ENCODE data around the gene NFE2L1. TPM values are rescaled to one million over a fixed set of nuclear protein-coding genes. Genes with fewer than 3 reads are reported as not detected.
A peak's percentile ranks its signal among the peaks of the same experiment; 100 is the strongest.
"Not testable (repeated sequence)": the region's sequence is repeated elsewhere in the genome, so short reads cannot be mapped to it uniquely, and the experiment has no call there.

Gene NFE2L1
- total RNA-seq, 1 donor from 2014 or later = 775 TPM

DNA sequence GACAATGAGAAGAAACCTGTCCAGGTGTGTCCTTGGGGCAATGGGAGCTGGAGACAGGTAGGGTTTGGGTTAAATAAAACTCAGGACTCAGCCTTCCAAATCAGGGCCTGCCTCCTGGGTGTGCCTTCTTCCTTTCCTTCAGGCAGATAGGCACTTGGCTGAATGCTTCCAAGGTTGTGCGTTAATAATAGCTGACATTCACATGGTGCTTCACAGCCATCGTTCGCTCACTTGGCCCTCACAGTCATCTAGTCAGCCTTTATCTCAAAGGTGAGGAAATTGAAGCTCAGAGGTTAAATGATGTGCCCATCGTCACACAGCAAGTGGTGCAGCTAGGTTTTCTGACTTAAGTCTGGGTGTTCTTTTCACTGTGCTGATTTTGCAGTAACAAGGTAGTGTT lies 9.5 kb downstream of the NFE2L1 start:
- DNase-seq (ENCODE audit: missing footprints) (no peak), ATAC-seq (no peak)
- intact Hi-C loops (cut with DNase I) = no loop called here

DNA sequence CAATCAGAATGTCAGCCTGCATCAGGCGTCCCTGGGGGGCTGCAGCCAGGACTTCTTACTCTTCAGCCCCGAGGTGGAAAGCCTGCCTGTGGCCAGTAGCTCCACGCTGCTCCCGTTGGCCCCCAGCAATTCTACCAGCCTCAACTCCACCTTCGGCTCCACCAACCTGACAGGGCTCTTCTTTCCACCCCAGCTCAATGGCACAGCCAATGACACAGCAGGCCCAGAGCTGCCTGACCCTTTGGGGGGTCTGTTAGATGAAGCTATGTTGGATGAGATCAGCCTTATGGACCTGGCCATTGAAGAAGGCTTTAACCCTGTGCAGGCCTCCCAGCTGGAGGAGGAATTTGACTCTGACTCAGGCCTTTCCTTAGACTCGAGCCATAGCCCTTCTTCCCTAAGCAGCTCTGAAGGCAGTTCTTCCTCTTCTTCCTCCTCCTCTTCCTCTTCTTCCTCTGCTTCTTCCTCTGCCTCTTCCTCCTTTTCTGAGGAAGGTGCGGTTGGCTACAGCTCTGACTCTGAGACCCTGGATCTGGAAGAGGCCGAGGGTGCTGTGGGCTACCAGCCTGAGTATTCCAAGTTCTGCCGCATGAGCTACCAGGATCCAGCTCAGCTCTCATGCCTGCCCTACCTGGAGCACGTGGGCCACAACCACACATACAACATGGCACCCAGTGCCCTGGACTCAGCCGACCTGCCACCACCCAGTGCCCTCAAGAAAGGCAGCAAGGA lies 10.4 kb downstream of the NFE2L1 start:
- DNase-seq (ENCODE audit: missing footprints) = no peak
- ATAC-seq = no peak
- intact Hi-C loops (cut with DNase I) = no loop called here

DNA sequence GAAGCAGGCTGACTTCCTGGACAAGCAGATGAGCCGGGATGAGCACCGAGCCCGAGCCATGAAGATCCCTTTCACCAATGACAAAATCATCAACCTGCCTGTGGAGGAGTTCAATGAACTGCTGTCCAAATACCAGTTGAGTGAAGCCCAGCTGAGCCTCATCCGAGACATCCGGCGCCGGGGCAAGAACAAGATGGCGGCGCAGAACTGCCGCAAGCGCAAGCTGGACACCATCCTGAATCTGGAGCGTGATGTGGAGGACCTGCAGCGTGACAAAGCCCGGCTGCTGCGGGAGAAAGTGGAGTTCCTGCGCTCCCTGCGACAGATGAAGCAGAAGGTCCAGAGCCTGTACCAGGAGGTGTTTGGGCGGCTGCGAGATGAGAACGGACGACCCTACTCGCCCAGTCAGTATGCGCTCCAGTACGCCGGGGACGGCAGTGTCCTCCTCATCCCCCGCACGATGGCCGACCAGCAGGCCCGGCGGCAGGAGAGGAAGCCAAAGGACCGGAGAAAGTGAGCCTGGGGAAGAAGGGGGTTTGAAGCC lies 11.0 kb downstream of the NFE2L1 start:
- intact Hi-C loops (cut with DNase I) = no loop called here
- ATAC-seq (no peak), DNase-seq (ENCODE audit: missing footprints) (no peak)

DNA sequence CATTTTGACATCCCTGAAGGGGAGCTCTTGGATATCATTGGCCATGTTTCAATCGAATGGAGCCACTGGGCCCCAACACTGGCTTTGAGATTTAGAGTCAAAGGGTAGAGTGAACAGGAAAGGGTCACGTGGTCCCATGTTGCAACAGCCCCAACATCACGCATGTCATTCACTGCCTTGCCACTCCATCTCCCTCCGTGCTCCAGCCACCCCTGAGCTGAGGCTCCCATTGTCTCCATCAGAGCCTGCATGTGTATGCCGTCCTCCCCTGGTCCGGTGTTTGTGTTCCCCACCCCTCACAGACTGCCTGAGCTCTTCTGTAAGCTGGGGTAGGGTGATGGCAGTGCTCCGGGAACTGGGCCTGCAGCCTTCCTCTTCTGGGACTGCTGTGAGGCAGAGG lies 12.1 kb downstream of the NFE2L1 start:
- DNase-seq (ENCODE audit: missing footprints) = no peak
- no peak for ATAC-seq
- intact Hi-C loops (cut with DNase I) = no loop called here

DNA sequence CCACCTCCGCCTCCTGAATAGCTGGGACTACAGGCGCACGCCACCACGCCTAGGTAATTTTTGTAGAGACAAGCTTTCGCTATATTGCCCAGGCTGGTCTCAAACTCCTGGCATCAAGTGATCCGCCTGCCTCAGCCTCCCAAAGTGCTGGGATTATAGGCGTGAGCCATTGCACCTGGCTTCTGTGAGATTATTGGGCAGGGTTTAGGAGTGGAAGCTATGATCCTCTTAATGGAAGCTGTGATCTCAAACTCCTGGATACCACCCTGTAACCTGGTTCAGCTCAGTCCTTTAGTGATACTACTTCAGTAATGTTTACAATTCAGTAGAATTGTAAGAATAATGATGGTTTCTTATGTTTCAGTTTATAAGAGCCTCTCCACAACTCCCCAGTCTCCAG lies 14.1 kb downstream of the NFE2L1 start:
- intact Hi-C loops (cut with DNase I) = no loop called here
- DNase-seq (ENCODE audit: missing footprints) (no peak), ATAC-seq (no peak)

DNA sequence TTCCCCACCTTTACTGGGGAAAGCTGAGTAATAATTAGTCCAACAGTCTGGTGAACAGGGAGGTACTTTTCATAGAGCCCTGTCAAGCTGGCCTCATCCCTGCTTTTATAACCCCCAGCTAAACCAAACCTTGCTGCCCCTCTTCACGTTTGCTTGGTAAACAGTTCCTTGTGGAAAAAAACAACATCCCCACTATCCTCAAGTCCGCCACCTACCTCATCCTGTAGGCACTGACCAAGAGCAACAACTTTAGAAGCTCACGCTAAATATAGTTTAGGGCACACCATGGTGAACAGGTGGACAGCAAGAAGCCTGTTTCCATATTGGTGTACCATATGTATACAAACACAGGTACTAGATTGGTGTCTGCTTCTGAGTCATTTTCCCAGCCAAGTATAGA lies 16.5 kb downstream of the NFE2L1 start:
- DNase-seq (ENCODE audit: missing footprints) = no peak
- intact Hi-C loops (cut with DNase I) = no loop called here
- no peak for ATAC-seq

DNA sequence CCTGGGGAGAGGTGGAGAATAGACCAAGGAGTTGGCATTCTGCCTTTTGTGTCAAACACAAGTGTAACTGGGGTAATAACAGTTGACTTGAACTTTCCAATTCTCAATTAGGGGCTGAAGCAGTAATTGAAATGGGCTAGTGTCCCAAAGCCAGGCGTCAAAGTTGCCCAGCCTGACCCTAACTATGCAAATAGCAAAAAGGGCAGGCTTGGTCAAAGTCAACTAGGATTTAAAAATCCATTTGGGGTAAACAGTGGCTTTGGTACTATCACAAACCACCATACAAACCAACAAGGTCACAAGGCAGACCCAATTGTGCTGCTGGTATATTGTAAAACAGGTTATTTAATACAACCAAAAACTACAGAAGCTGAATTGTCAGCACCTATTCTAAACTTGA lies 18.0 kb downstream of the NFE2L1 start:
- ATAC-seq (no peak), DNase-seq (ENCODE audit: missing footprints) (no peak)
- intact Hi-C loops (cut with DNase I) = no loop called here

DNA sequence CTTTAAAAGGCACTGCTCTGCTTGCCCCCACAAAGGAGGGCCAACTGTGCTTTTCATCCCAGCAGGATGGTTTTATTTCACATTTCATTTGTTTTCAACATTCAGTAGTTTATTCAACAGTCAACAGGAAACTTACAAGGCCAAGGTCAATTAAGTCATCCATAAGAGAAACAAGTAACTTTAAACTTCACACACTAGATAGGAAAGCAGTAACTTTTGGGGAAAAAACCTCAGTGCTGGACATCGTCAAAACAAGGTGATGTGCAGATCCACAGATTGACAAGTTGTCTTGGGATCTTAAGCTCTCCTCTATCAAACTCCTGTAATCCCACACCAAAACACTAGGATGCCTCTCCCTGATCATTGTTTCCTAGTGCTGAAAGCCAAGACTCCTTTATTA lies 18.5 kb downstream of the NFE2L1 start:
- intact Hi-C loops (cut with DNase I) = no loop called here
- no peak for ATAC-seq
- DNase-seq (ENCODE audit: missing footprints) = no peak

DNA sequence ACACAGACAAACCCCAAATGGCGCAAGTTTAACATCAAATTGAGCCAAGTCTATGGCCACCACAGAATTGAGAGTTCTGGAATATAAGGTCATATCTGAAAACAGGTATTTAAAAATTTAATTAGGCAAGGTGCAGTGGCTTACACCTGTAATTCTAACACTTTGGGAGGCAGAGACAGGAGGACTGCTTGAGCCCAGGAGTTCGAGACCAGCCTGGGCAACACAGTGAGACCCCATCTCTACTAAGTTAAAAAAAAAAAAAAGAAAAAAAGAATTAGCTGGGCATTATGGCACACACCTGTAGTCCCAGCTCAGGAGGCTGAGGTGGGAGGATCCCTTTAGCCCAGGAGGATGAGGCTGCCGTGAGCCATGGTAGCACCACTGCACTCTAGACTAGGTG lies 19.1 kb downstream of the NFE2L1 start:
- ATAC-seq (no peak), DNase-seq (ENCODE audit: missing footprints) (no peak)
- intact Hi-C loops (cut with DNase I) = no loop called here

DNA sequence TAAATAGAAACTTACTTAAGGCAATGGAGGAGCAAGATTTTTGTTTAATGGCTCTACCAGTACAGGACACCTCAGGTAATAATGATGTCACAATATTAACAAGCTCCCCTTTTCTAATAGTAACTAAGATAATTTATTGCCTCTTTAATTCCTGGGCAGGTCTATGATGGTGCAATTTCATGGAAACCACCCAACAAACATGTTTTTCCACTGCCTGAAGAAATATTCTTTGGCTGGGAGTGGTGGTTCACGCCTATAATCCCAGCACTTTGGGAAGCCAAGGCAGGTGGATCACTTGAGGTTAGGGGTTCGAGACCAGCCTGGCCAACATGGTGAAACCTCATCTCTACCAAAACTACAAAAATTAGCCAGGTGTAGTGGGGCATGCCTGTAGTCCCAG lies 19.6 kb downstream of the NFE2L1 start:
- ATAC-seq; DNase-seq (ENCODE audit: missing footprints); intact Hi-C loops (cut with DNase I): not testable (repeated sequence)

DNA sequence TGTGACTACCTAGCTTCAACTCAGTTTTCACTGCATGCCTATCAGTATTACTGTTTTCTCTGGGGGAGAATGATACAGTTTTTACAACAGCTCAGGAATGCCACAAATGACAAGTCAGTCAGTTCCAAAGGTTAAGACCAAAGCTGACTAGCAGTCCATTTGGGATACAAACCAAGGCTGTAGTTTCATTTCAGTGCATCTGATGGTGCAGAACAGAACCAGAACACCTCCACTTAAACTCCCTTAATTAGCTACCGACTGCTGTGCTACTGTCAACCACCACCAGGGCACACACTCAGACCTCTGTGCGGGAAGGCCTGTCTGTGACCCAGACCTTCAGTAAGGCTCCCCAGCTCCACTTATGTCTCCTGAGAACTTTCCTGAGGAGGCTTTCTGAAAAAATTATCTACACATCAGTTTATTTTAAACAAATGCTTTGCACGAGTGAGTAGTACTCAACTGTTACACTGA lies 20.4 kb downstream of the NFE2L1 start:
- intact Hi-C loops (cut with DNase I) = no loop called here
- ATAC-seq (no peak), DNase-seq (ENCODE audit: missing footprints) (no peak)

DNA sequence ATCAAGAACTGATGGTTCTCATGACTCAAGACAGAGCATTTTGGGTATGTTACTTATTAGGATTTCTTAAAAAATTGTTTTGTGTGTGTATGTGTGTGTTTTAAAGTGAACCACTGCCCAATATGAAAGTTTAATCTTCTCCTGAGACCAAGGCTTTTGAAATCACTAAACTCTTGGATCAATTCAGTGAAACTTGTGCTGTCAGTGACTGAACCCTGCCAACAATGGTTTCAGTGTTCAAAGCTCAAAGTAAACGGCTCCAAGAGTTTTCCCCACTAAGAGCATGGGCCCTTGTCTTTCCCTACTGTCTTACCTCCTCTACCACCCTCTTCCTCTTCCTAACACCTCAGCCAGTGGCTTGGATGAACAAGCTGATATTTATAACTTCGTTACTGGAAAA lies 22.0 kb downstream of the NFE2L1 start:
- no peak for DNase-seq (ENCODE audit: missing footprints)
- intact Hi-C loops (cut with DNase I) = loop anchor here (5.0 to 10.0 kb wide), 2 partner anchors 62 to 95 kb away; partner anchors contain the start of gene CDK5RAP3
- no peak for ATAC-seq

DNA sequence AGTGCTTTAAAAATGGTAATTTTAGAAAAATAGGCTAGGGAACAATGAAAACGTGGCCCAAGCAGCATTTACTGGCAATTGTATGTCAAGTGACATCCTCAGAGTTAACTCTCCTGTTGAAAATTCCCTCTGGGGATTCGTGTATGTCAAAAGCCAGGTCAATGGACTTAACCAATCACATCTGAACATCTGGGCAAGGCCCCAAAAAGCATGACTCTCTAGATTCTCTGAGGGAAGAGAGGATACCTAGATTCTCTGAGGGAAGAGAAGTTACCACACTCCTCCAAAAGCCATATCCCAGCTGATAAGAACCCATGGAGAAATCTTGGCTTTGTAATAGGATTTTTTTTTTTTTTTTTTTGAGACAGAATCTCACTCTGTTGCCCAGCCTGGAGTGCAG lies 23.5 kb downstream of the NFE2L1 start:
- ATAC-seq (no peak), DNase-seq (ENCODE audit: missing footprints) (no peak)
- intact Hi-C loops (cut with DNase I) = loop anchor here (5.0 to 10.0 kb wide), 2 partner anchors 61 to 97 kb away; partner anchors contain the start of gene CDK5RAP3

DNA sequence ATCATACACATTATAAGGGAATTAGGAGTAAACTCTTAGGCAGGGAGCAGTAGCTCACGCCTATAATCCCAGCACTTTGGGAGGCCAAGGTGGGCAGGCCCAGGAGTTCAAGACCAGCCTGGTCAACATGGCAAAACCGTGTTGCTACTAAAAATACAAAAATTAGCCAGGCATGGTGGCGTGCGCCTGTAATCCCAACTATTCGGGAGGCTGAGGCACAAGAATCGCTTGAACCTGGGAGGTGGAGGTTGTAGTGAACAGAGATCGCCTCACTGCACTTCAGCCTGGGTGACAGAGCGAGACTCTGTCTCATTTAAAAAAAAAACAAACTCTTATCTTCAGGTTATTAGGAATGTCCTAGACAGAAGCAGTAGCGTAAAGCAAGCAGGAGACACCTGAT lies 24.7 kb downstream of the NFE2L1 start:
- not testable (repeated sequence) for DNase-seq (ENCODE audit: missing footprints); ATAC-seq
- intact Hi-C loops (cut with DNase I) = loop anchor here (5.0 to 10.0 kb wide), 2 partner anchors 59 to 98 kb away; partner anchors contain the start of gene CDK5RAP3

DNA sequence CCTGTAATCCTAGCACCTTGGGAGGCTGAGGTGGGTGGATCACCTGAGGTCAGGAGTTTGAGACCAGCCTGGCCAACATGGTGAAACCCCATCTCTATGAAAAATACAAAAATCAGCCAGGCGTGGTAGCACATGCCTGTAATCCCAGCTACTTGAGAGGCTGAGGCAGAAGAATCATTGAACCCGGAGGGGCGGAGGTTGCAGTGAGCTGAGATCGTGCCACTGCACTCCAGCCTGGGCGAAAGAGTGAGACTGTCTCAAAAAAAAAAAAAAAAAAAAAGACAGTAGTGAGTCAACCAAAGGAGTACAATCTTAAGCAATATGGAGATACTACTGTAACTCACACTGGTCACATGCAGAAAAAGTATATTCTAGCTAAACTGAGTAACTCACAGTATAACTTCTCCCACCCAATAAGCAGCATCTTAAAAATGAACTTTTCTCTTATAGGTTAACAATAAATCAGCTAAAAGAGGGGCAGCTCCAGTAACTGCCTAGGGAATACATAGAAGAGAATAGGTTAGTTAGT lies 25.5 kb downstream of the NFE2L1 start:
- intact Hi-C loops (cut with DNase I) = loop anchor here (1.0 to 10.0 kb wide), 3 partner anchors 47 to 99 kb away; partner anchors contain the start of gene CDK5RAP3
- ATAC-seq; DNase-seq (ENCODE audit: missing footprints): not testable (repeated sequence)

DNA sequence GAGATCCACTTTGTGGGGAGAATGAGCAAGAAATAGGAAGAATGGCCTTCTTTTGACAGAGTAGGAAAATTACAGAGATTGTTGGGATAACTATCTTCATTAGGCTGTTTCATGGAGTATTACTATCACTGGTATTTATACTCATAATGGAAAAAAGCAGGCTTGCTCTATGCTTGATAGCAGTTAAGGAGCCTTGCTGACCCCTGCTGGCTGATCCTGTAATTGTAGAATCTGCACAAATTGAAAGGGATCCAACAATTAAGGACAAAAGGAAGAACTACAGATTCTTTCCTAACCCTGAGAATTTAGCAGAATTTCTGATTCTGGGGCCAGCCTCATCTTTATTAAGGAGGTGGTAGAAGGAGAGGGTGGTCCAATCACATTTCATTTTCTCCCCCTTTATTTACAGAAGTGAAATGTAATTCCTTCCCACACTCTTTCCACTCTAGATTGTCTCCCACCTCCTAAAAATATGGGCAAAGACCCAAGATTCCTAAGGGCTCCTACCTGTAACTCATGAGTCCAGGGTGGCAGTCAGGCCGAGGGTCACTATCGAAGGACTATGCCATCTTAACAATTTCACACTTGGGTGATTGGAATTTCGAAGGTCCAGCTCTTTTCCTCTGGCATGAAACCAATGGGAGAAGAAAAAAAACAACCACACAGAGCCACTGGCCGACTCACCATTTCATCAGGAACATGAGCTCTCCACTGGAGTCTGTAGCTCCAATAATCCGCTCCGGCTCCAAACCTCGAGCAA lies 26.3 kb downstream of the NFE2L1 start:
- ATAC-seq (peak; percentile 73), DNase-seq (ENCODE audit: missing footprints) (no peak)
- intact Hi-C loops (cut with DNase I) = loop anchor here (1.0 to 10.0 kb wide), 3 partner anchors 48 to 100 kb away; partner anchors contain the start of gene CDK5RAP3

DNA sequence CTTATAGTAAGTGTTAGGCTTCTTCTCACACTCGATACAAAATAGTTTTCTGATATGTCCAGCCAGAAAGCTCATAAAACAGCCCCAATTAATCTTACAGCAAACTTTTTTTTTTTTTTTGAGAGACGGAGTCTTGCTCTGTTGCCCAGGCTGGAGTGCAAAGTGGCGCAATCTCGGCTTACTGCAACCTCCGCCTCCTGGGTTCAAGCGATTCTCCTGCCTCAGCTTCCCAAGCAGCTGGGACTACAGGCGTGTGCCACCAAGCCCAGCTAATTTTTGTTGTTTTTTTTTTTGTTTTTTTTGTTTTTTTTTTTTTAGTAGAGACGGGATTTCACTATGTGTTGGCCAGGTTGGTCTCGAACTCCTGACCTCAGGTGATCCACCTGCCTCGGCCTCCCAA lies 29.0 kb downstream of the NFE2L1 start:
- ATAC-seq; DNase-seq (ENCODE audit: missing footprints): not testable (repeated sequence)
- intact Hi-C loops (cut with DNase I) = loop anchor here (10.0 kb wide), 1 partner anchor 102 kb away; the partner anchor contains the start of gene CDK5RAP3

DNA sequence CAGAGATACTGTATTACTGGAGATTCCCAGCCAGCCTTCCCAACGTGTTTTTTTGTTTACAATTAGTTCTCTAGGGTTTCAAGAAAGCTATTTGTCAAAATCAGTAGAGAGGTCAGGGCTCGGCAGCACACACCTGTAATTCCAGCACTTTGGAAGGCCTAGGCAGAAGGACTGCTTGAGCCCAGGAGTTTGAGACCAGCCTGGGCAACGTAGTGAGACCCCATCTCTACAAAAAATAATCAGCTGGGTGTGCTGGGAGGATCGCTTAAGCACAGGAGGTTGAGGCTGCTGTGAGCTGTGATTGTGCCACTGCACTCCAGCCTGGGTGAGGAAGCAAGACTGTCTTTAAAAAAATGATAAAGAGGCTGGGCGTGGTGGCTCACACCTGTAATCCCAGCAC lies 33.7 kb downstream of the NFE2L1 start:
- ATAC-seq = no peak
- intact Hi-C loops (cut with DNase I) = no loop called here

DNA sequence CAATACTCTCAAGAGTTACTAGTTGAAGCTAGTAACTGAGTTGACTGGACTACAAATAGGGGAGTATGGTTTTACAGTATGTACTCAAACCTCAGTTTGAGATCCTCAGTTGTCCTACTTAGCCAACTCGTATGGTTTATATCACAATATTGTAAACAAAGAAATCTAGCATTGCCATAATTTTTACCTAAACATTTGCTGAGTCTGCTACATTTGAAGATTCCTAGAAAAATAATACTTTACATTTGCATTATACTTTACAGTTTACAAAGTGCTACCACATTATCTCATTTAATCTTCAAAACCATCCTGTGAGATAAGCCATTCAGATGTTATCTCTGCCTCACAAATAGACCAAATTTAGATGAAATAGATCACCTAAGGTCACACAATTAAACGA lies 36.8 kb downstream of the NFE2L1 start:
- intact Hi-C loops (cut with DNase I) = no loop called here

More for the DNA sequence above, 33.7 kb downstream of the NFE2L1 start:
- no peak for DNase-seq (ENCODE audit: missing footprints)

More for the DNA sequence above, 36.8 kb downstream of the NFE2L1 start:
- ATAC-seq = no peak
- DNase-seq (ENCODE audit: missing footprints) = no peak

All from Right ventricle myocardium inferior (tissue), 1 donor.